ENCODE results near the gene CEND1.

CEND1 gene

GRCh38 chr11:794766-795633 lies 5.1 kb upstream of the CEND1 start:
- no peak for DNase-seq

- DNase-seq: no peak
Observed at GRCh38 chr11:794013-794765, 4.3 kb upstream of the CEND1 start.

GRCh38 chr11:793556-793955 lies 3.7 kb upstream of the CEND1 start:
- DNase-seq: no peak

- DNase-seq: no peak
Observed at GRCh38 chr11:792873-793272, 3.0 kb upstream of the CEND1 start.

GRCh38 chr11:792535-792821 lies 2.6 kb upstream of the CEND1 start:
- no peak for DNase-seq

- no peak for DNase-seq
Observed at GRCh38 chr11:791658-792534, 2.0 kb upstream of the CEND1 start.

- no peak for DNase-seq
Observed at GRCh38 chr11:790721-791564, 1.1 kb upstream of the CEND1 start.

GRCh38 chr11:788953-789940 lies 643 bp downstream of the CEND1 start:
- DNase-seq: no peak

GRCh38 chr11:788009-788640 lies 1.8 kb downstream of the CEND1 start:
- DNase-seq: no peak

GRCh38 chr11:787084-787675 lies 2.7 kb downstream of the CEND1 start:
- no peak for DNase-seq

- no peak for DNase-seq
Observed at GRCh38 chr11:786235-787083, 3.4 kb downstream of the CEND1 start.

- DNase-seq: peak in 1 of 2 experiments; percentile 52
Observed at GRCh38 chr11:783581-784015, 6.3 kb downstream of the CEND1 start.

- DNase-seq: no peak
Observed at GRCh38 chr11:782264-783174, 7.4 kb downstream of the CEND1 start.

GRCh38 chr11:779955-780532 lies 9.8 kb downstream of the CEND1 start:
- no peak for DNase-seq

GRCh38 chr11:778976-779954 lies 10.6 kb downstream of the CEND1 start:
- no peak for DNase-seq

Data from activated T-cell treated with anti-CD3 and anti-CD28 coated beads, Interleukin-2, amount 50 U/mL, for 48 hours (primary cell).